GM21576 (cell line): ENCODE data around the gene GATAD2B.
"Not testable (repeated sequence)": the region's sequence is repeated elsewhere in the genome, so short reads cannot be mapped to it uniquely, and the experiment has no call there.

Experiments used
- ATAC-seq: cut with Tn5 transposase; IDR thresholded peaks from one replicate; pipeline ENCODE4 v1.9.1; 2021; ENCODE audit warnings: mild to moderate bottlenecking, moderate library complexity; ENCODE audit not compliant: unreplicated experiment

The GATAD2B gene

DNA sequence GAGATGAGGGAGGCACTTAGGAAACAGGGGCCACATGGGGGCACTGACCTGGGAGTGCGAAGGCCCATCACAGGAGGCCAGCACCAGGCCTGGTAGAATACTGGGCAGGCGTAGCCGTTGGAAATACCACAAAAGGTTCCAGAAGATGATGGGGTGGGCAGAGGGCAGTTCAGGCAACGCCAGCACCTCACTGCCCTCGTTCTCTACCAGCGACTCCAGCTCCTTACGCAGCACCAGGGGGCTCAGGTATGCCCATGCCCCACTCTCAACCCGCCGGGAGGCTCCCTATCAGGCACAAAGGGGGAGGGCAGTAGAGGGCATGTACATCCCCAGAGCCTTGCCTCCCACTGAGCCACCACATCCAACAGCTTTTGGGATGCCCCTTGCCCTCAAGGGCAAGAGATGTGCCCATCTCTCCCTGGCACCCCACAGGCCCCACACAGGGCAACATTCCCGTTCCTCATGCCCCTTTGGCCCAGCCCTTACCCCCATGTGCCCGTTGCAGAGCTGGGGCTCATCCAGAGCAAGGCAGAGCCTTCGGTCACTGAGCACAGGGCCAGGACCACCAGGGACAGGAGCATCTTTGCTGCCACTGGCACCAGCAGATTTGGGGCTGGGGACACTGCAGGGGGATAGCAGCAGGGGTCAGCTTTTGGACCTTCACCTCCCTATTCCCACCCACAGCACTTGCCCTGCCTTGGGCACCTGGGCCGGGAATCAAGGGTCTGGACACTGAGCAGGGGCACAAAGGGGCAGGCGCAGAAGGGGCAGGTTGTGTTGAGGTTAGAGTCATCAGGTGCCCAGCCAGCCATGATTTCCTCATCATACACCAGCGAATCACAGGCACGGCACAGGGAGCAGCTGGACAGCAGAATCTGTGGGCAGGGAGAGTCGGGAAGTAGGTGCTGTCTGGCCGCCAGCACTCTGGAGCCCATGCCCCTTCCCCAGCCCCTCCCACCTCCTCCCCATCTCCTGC lies 9.7 kb upstream of the GATAD2B start:
- ATAC-seq = no peak

DNA sequence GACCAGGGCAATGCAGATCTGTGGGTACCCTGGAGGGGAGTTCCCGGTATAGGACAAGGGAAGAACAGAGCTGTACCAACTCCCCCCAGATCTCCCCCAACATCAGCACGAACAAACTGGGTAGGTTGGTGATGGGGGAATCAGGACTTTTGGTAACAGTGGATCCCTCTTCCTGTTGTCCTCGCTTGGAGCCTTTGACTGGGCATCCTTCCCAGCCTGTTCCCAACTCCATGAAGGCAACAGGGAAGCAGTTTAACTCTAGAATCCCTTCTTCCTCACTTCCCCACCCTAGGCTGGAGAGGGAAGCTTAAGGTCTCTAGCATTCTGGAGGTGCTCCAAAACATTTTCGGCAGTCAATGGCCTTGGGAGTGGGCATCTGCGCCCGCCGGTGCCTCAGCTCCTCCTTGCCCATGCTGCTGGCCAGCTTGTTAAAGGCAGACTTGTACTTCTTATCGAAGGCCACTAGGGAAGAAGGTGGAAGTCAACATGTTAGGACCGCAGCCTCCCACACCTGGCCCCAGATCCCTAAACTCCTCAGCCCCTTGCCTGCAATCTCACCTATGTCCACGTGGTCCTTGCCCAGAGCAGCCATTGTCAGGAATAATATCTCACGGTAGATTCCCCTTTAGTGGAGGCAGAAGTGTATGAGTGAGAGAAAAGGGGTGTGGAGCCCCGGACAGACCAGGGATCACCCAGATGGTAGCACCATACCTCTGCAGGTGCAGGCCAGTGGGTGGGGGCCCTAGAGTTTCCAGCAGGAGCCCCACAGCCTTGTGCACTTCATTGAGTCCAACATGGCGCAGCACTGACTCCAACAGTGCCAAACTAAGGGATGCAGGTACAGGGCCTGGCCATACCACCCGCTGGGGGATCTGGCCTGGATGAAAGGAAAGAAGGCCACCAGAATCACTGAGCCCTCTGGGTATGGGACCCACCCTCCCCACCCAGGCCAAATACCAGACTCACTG lies 7.5 kb upstream of the GATAD2B start:
- ATAC-seq = no peak

DNA sequence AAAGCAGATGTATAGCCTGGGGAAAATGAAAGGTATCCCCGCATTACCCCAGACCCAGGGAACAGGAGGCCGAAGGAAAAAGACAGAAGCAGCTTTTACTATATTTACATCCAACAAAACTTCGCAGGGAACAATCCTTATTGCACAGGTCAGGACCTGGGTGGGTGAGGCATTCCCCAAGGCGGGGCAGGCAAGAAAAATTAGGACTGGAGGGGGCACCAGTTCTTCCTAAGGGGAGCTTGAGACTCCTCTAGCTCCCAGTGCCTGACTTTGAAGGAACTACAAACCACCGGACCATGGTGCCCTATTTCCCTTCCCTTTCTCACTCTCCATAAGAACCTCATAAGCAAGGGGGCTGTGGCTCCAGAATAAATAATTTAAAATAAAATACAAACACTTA lies 6.7 kb upstream of the GATAD2B start:
- ATAC-seq = no peak

DNA sequence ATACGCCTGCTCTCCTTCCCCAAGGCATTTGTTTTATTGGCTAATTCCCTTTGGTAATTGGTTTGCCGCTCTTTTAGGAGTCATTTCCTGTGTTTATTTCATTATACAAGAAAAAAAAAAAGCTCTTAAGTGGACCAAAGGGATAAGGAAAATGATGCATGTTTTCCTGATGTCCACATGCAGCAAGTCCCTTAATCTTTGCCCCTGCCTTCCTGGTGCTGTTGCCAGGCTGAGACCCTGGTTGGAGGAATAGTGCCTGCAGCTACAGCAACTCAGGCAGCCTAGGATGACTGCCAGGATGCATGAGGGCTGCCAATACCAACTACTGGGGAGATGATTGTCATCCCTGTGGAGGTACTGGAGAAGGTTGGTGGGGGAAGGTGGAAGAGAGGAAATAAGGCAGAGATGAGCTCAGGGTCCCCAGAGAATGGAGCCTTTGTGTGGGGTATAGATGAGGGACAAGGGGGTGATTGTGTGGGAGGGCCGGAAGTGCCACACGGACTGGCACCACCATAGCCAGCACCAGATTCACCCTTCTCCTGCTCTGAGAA lies 6.1 kb upstream of the GATAD2B start:
- ATAC-seq = no peak

DNA sequence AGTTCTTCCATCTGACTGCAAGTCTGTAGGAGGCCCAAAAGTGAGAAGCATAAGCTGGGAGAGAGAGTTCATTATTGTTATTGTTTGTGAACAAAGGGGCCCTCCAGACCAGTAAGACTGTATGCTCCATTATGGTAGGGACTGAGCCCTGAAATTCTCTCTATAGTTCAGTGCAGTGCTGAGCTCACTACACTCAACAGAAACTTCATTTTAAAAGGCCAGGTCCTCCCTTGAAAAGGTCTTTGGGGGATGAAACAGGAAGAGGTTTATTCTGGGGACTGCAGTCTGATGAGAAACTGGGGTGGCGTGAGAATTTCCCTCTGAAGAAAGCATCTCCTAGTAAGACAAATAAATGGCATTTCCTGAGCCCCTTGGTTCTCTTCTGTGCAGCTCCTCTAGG lies 5.5 kb upstream of the GATAD2B start:
- no peak for ATAC-seq

DNA sequence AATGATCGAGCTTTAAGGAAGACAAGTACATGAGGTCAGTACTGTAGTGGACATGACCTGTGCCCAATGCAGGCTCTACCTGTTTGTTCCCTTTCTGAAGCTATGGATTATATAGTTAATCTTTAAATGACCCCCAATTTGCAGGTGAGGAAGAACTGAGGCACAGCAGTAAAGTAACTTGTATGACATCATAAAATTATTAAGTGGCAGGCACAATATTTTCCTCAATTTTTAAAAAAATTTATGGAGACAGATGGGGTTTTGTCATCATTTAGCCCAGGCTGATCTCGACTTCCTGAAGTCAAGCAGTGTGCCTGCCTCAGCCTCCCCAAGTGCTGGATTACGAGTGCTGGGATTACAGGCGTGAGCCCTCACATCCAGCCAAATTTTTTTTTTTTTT lies 3.6 kb upstream of the GATAD2B start:
- ATAC-seq = no peak

DNA sequence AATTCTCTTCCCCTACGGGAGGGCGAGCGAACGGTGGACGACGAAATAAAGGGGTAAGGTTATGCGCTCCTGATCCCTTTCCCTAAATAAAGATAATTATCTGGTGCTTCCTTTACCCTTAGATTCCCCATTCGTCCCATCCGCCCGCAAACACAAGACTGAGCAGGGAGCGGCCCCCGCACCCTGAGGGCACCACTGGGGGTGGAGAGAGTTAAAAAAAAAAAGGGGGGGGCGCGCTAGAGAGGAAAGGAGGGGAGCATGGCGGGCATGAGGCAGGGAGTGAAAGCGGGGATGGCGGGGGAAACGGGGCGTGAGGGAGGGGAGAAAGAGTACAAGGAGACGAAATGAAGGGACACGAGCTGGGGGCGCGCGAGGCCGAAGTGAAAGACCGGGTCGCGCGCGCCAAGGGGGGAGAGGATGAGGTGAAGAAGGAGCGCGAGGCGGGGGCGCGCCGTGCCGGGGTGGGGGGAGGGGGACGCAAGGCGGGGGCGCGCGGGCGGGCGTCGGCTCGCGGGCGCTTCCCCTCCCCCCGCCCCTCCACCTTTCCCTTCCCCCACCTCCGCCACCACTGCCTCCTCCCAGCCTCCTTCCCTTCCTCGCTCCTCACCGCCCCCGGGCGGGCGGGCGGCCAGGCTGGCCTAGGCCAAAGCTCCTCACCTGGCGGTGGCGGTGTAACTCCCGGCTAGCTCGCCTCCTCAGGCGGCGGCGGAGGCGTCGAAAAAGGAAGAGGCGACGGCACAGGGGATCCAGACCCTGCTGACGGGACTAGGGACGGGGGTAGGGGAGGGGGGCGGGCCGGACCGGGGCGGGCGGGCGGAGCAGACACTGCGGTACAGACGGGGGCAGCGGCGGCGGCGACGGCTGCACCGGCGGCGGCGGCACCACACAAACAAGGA lies 448 bp downstream of the GATAD2B start:
- peak; percentile 19 for ATAC-seq

DNA sequence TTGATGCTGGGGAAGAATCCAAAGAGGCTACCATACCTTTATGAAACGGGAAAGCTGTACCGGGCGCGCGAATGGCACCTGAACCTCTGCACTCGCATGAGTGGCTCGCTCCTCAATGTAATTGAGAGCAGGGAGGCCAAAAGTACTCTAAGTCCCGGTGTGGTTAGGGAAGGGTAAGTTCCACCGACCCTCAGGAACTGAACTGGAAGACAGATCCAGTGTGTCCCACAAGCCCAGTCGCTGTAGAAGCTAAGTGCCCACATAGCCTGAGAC lies 1.0 kb downstream of the GATAD2B start:
- ATAC-seq = no peak

DNA sequence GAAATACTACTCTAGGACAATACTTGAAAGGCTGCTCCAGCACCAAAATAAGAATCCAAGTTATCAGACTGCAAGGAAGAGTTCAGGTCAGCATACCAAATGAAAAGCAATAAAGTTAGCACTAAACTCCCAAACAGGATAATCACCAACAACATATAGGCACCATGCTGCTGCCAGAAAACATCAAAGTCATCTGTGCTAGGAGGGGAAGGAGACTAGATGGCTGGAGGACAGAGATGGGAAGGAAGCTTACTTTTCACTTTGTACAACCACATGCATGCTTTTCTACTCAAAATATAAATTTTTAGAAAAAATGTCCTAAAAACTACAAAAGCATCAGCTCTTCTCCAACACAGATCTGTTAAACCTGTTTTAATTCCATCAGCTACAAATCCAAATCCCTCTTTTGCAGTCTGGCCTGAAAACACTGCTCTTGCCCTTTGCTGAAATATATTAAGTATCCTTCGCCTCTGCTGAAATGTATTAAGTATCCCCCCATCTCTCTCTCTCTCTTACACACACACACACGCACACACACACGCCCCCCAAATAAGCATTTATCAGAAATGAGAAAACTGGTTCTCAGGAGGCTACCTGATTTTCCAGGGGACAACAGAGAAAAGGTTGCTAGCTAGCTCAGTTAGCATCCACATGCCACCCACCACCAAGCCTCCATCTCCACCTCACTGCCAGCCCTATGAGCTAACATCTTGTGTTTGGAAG lies 1.5 kb downstream of the GATAD2B start:
- ATAC-seq = no peak

DNA sequence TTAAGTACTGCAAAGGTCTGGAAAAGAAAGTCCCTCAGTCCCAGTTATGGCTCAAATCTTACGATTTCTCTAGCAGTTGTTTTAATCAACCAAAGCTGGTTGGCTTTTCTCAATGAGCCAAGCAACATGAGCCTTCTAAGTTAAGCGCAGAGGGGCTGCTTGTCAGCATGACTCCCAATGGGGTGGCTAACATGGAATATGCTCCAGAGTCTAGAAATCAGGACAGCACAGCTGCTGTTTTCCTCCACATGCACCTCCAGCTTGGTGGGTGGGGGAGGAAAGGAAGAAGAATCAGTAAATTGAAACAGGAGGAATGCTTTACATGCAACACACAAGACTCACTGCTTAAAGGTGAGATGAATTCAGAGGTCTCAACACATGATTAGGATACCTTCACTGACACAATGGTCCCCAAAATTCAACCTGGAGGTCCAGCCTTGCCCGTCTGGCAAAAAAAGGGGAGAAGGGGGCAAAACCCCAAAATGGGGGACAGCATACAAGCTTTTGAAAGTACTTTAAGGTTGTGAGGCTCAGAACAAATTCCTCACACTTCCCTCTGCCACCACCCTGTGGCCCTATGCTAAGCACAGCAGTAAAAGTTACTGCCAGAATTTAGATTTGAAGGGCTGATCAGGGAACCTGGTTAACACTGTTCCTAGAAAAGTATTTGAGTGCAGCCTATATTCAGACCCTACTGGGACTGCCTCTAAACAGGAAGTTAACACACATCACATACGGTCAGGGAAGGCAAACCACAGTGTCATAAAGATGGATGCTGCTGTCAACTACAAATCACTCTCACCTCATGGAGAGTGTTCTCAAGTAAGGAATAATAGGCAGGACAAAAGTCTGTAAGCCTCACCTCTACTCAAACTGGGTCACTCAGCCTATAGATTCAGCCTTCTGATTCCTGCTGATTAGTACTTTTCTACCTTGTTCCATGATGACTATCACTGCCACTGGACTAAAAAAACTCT lies 2.6 kb downstream of the GATAD2B start:
- no peak for ATAC-seq

DNA sequence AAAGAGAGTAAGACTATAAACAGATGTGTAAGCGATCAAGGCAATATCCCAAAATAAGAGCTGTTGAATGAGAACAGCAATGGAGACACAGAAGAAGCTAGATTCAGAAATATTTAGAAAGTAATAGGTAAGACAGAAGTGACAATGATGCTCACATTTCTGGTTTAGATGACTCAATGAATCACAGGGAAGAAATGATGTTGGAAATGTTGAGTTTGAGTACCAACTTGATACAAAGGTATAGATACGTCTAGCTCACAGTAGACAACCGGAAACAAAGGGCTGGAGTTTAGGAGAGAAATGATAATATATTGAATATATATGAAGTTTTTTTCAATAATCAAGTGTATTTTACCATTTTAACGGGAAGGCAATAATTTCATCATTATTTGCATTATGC lies 6.5 kb downstream of the GATAD2B start:
- no peak for ATAC-seq

DNA sequence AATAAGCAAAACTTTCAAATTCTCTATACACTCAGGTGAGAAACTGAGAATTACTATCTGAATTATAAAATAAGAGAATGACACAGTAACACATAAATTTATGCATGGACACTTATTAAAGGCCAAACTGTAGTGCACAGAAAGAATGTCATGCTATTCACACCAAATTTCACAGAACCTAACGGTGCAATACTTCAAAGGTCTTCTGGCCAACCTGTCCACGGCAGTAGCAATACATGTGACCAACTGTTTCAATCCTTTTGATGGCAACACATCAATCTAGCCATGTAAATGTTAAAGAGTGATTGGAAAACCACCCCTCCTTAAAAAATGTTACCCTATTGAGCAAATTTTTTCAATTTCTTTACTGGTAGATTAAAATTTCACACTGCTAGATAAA lies 10.4 kb downstream of the GATAD2B start:
- no peak for ATAC-seq

DNA sequence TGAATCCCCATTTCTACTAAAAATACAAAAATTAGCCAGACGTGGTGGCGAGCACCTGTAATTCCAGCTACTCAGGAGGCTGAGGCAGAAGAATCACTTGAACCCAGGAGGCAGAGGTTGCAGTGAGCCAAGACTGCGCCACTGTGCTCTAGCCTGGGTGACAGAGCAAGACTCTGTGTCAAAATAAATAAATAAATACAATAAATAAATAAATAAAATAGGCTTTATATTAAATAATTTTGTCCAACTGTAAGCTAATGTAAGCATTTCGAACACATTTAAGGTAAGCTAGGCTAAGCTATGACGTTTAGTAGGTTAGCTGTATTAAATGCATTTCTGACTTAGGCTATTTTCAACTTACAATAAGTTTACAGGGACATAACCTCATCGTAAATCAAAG lies 12.2 kb downstream of the GATAD2B start:
- not testable (repeated sequence) for ATAC-seq

DNA sequence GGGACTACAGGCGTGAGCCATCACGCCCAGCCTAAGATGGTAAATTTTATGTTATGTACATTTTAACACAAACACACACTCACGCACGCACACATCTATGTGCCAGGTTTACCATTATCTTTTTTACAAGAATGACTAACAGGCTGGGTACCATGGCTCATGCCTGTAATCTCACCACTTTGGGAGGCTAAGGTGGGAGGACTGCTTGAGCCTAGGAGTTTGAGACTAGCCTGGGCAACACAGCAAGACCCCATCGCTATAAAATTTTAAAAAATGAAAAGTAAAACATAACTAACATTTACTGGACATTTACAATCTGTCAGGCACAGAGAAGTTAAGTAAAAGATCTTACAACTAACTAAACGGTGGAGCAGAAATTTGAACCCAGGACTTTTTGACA lies 14.7 kb downstream of the GATAD2B start:
- no peak for ATAC-seq

DNA sequence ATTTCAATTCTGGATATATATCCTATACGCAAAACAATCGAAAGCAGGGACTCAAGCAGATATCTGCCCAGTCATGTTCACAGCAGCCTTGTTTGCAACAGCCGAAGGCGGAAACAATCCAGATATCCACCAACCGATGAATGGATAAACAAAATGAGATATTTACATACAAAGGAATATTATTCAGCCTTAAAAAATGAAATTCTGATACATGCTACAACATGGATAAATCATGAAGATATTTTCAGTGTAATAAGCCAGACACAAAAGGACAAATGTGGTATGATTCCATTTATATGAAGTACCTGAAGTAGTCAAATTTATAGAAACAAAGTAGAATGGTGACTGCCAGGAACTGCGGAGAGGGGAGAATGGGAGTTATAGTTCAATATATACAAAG lies 15.6 kb downstream of the GATAD2B start:
- no peak for ATAC-seq

DNA sequence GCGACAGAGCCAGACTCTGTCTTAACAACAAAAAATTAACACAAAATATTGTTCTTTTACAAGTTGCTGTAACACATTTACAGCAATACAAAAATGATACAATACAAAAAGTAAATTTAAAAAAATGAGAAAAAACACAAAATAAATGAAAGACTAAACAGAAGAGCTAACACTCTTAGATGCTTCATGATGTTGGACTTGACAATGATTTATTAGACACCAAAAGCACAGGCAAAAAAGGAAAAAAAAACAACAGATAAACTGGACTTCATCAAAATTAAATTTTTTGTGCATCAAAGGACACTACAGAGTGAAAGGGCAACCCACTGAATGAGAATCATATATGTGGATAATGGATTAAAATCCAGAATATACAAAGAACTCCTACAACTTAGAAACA lies 16.4 kb downstream of the GATAD2B start:
- ATAC-seq = no peak

DNA sequence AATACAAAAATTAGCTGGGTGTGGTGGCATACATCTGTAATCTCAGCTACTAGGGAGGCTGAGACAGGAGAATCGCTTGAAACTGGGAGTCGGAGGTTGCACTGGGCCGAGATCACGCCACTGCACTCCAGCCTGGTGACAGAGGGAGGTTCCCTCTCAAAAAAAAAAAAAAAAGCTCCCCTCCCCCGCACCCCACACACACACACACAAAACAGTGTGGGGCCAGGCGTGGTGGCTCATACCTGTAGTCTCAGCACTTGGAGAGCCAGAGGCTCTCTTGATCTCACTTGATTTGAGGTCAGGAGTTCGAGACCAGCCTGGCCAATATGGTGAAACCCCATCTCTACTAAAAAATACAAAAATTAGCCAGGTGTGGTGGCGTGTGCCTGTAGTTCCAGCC lies 16.9 kb downstream of the GATAD2B start:
- not testable (repeated sequence) for ATAC-seq

DNA sequence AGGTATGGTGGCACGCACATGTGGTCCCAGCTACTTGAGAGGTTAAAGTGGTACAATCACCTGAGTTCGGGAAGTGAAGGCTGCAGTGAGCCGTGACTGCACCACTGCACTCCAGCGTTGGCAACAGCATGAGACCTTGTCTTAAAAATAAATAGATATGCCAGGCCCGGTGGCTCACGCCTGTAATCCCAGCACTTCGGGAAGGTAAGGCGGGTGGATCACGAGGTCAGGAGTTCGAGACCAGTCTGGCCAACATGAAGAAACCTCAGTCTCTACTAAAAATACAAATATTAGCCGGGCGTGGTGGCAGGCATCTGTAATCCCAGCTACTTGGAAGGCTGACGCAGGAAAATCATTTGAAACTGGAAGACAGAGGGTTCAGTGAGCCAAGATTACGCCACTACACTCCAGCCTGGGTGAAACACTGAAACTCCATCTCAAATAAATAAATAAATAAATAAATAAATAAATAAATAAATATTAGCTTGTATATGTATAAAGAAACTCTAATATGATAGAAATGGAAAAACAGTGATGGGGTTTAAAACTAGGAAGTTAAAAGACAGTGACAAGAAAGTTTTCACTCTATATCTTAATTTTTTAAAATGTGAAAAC lies 18.8 kb downstream of the GATAD2B start:
- no peak for ATAC-seq
